Measurements from ENCODE around the gene SLC6A6.

The SLC6A6 gene

DNA sequence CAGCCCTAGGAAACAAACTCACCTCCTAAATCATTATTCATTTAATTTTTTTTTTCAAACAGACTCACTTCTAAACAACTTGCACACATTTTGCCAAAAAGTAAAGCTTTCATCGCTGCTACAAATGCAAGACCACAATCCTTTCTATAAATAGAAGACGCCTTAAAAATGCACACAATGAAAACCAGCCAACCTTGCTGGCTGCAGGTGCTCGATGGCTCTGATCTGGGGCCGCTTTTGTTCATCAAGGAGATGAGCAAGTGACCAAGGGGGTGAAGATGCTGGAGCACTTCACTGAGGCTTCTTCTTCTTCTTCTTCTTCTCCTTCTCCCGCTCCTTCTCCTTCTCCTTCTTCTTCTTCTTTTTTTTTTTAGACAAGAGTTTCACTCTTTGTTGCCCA, 12.7 kb upstream of the SLC6A6 start:
- Histone ChIP-seq H3K4me3 (ENCODE audit: low read depth in 1 of 2, low read length in 1 of 2) (no peak overlapping the region), H3K27me3 (no peaks in the 10 kb centered on the region), H3K36me3 (no peaks in the 10 kb centered on the region), H3K4me1 (ENCODE audit: control insufficient read depth in 1 of 2, insufficient read depth in 1 of 2, low read depth in 1 of 2, low read length in 1 of 2) (peaks cover 77 to 79% of the 10 kb centered on the region in 2 experiments), H3K9me3 (no peaks in the 10 kb centered on the region), H3K27ac (no peak overlapping the region)
- TF ChIP-seq, protein P1, sequence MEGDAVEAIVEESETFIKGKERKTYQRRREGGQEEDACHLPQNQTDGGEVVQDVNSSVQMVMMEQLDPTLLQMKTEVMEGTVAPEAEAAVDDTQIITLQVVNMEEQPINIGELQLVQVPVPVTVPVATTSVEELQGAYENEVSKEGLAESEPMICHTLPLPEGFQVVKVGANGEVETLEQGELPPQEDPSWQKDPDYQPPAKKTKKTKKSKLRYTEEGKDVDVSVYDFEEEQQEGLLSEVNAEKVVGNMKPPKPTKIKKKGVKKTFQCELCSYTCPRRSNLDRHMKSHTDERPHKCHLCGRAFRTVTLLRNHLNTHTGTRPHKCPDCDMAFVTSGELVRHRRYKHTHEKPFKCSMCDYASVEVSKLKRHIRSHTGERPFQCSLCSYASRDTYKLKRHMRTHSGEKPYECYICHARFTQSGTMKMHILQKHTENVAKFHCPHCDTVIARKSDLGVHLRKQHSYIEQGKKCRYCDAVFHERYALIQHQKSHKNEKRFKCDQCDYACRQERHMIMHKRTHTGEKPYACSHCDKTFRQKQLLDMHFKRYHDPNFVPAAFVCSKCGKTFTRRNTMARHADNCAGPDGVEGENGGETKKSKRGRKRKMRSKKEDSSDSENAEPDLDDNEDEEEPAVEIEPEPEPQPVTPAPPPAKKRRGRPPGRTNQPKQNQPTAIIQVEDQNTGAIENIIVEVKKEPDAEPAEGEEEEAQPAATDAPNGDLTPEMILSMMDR (IDR thresholded peaks at IDR 0.05): no peak

DNA sequence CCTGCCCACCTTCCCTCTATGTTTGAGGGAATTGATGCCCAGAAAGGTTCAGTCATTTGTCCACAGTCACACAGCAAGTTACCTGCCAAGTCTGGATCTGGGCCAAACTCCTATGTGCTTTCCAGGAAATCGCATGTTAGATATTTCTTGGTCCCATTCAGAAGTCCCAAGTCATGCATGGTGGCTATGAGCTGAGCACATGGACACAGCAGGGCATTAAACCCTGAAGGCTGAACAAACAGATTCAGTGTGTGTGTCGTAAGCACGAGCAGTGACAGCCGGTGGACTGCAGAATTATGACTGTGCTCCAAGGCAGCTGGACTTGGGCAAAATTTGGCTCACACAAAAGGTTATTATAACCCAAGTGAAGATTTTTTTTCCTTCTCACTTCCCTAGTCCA, 11.4 kb upstream of the SLC6A6 start:
- TF ChIP-seq, protein P1 (IDR thresholded peaks at IDR 0.05): no peak

DNA sequence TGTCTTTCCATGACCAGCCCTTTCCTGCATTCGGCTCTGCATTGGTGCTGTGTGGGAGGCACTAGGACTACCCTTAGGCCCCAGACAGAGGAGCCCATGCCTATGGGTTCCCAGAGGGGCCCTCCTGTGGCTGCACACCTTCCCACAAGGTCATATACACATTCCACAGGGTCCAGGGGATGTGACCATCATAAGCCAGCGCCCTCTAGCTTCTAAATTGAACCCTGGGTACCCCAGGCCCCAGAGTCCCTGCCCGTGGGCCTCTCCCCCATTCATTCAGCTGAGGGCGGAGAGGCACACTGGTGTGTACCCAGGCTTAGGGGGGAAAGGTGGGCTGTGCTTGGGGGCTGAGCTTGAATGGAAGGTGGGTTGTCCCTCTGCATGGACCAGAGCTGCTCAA, 10.2 kb upstream of the SLC6A6 start:
- peak overlapping the region; percentile 67 for H3K27ac ChIP-seq
- H3K4me1 ChIP-seq (ENCODE audit: control insufficient read depth in 1 of 2, insufficient read depth in 1 of 2, low read depth in 1 of 2, low read length in 1 of 2): peaks cover 58 to 64% of the 10 kb centered on the region in 2 experiments
- H3K36me3 ChIP-seq: no peaks in the 10 kb centered on the region
- no peaks in the 10 kb centered on the region for H3K9me3 ChIP-seq
- H3K4me3 ChIP-seq (ENCODE audit: low read depth in 1 of 2, low read length in 1 of 2): no peak overlapping the region
- TF ChIP-seq, protein P1 (IDR thresholded peaks at IDR 0.05): no peak
- no peaks in the 10 kb centered on the region for H3K27me3 ChIP-seq

More for the DNA sequence above, 11.4 kb upstream of the SLC6A6 start:
- peak overlapping the region; percentile 81 for H3K27ac ChIP-seq
- no peak overlapping the region for H3K4me3 ChIP-seq (ENCODE audit: low read depth in 1 of 2, low read length in 1 of 2)
- H3K9me3 ChIP-seq: no peaks in the 10 kb centered on the region
- no peaks in the 10 kb centered on the region for H3K36me3 ChIP-seq
- peaks cover 64 to 66% of the 10 kb centered on the region in 2 experiments for H3K4me1 ChIP-seq (ENCODE audit: control insufficient read depth in 1 of 2, insufficient read depth in 1 of 2, low read depth in 1 of 2, low read length in 1 of 2)
- no peaks in the 10 kb centered on the region for H3K27me3 ChIP-seq

DNA sequence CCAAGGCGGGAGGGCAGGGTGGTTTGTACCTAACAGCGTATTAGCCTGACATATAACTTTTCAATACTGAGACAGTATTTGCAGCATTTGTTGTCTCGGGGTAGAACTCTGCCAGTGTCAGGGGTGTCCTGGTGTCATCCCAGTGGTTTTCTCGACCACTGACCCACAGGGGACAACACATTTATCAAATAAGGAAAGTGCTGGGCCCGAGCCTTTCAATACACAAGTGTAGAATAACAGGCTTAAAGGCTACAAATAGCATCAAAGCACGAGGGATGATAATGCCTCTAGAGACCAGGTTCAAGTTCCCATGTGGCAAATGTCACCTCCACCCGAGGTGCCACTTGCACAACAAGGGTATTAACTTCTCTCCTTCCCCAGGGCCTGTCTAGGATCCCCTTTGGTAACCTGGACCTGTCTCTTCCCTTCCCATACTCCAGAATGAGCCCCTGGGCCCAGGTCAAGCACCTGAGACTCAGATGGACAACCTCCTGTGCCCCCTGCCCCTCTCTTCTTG, 9.5 kb upstream of the SLC6A6 start:
- no peaks in the 10 kb centered on the region for H3K27me3 ChIP-seq
- H3K4me1 ChIP-seq (ENCODE audit: control insufficient read depth in 1 of 2, insufficient read depth in 1 of 2, low read depth in 1 of 2, low read length in 1 of 2): peaks cover 64 to 69% of the 10 kb centered on the region in 2 experiments
- H3K27ac ChIP-seq: peak overlapping the region; percentile 67
- TF ChIP-seq, protein P1 (IDR thresholded peaks at IDR 0.05): no peak
- H3K4me3 ChIP-seq (ENCODE audit: low read depth in 1 of 2, low read length in 1 of 2): no peak overlapping the region
- no peaks in the 10 kb centered on the region for H3K9me3 ChIP-seq
- H3K36me3 ChIP-seq: no peaks in the 10 kb centered on the region

DNA sequence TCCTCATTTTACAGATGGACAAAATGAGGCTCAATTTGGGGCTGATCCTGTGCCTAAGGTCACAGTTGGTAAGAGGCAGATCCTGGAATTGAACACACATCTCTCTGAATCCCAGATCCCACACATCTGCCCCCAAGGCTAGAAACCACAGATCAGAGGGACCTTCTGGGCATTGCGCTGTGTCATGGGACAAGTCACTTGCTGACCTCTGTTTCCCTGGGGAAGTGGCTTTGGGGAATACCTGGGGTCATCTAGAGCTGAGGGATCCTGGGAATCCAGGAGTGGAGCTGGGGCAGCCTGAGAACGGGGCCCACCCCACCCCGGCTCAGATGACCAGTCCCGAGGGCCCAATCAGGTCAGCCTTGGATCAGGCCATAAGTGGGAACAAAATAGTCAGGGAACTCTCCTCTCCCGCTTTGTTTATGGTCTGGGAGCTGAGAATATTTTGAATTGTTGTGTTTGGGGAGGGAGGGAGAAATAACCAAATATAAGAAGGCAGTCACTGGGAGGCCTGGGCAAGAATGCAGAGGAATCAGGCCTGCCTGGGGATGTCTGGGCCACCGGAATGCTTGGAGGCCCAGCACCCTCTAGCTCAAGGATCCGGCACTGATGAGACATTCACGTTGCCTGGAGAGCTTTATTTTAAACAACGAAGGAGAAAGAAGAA, 8.8 kb upstream of the SLC6A6 start:
- Histone ChIP-seq H3K4me3 (ENCODE audit: low read depth in 1 of 2, low read length in 1 of 2) (no peak overlapping the region), H3K27ac (peak overlapping the region; percentile 67), H3K27me3 (no peaks in the 10 kb centered on the region), H3K4me1 (ENCODE audit: control insufficient read depth in 1 of 2, insufficient read depth in 1 of 2, low read depth in 1 of 2, low read length in 1 of 2) (peaks cover 65 to 70% of the 10 kb centered on the region in 2 experiments), H3K9me3 (no peaks in the 10 kb centered on the region), H3K36me3 (no peaks in the 10 kb centered on the region)
- TF ChIP-seq, protein P1 (IDR thresholded peaks at IDR 0.05): no peak

All from neutrophil (primary cell).